Heart right ventricle (tissue), 16 donors: Measurements from ENCODE around the gene KIF2A. TPM values are rescaled to one million over a fixed set of nuclear protein-coding genes. Genes with fewer than 3 reads are reported as not detected.

Experiments
- ATAC-seq, 8 donors: fragments of 200-7000 bp; cut with Tn5 transposase; one replicate each; pipeline ENCODE4 v1.9.1; 2020; ENCODE audit warnings: mild to moderate bottlenecking in 8 of 8, moderate library complexity in 8 of 8, moderate number of reproducible peaks in 1 of 8
- DNase-seq, 2 donors: peaks; one replicate each; pipeline ENCODE4 v3.0.0-alpha.2; 2020
- H3K27ac ChIP-seq, 10 donors: fragments of 200-600 bp; sonication (generic) in 2 of 10; one replicate each; pipeline versions ENCODE4 v1.5.0 to v1.8.0; 2020 to 2022; ENCODE audit warnings: mild to moderate bottlenecking in 3 of 10
- H3K27me3 ChIP-seq, 7 donors: fragments of 200-600 bp; one replicate each; pipeline ENCODE4 v1.8.0; 2021 to 2022; ENCODE audit warnings: mild to moderate bottlenecking in 2 of 7
- H3K36me3 ChIP-seq, 9 donors: fragments of 200-600 bp; sonication (generic) in 1 of 9; one replicate each; pipeline versions ENCODE4 v1.5.0 to v1.8.0; 2020 to 2022; ENCODE audit warnings: mild to moderate bottlenecking in 2 of 9
- H3K4me1 ChIP-seq, 9 donors: fragments of 200-600 bp; sonication (generic) in 1 of 9; one replicate each; pipeline versions ENCODE4 v1.5.0 to v1.8.0; 2020 to 2022; ENCODE audit warnings: mild to moderate bottlenecking in 4 of 9
- H3K4me3 ChIP-seq, 10 donors: fragments of 200-600 bp; sonication (generic) in 2 of 10; one replicate each; pipeline versions ENCODE4 v1.5.0 to v1.8.0; 2020 to 2022; ENCODE audit warnings: mild to moderate bottlenecking in 7 of 10, moderate library complexity in 2 of 10
- H3K9me3 ChIP-seq, 11 donors: fragments of 200-600 bp in 10 of 11; sonication (generic) in 2 of 11; one replicate each; pipeline versions ENCODE4 v1.5.0 to v1.8.0; 2013 to 2022; ENCODE audit warnings: mild to moderate bottlenecking in 2 of 11, control low read depth in 1 of 11, moderate library complexity in 1 of 11
- CTCF ChIP-seq, 9 donors: fragments of 200-600 bp; sonication (generic) in 2 of 9; IDR thresholded peaks; one replicate each; pipeline versions ENCODE4 v1.5.0 to v1.8.0; 2021 to 2022; ENCODE audit warnings: antibody characterized with exemption in 9 of 9, mild to moderate bottlenecking in 5 of 9, moderate library complexity in 1 of 9
- whole genome bisulfite sequencing, 2 donors: extraction: QIAGEN DNeasy Blood & Tissue Kit; methylation state at CpG; one replicate each; pipeline ENCODE4 v1.1.7; 2013; ENCODE audit warnings: inconsistent platforms in 1 of 2; 5-methylcytosine and 5-hydroxymethylcytosine counted together
- intact Hi-C, 10 donors: fragments of 100-400 bp; cut with DNase I; formaldehyde crosslinking; loops; one replicate each; pipeline versions ENCODE4 v1.11.1 to v1.14.2; 2022
- polyA plus RNA-seq, 2 donors: library from polyadenylated mRNA; stranded (reverse); fragments of 200-250 nt; gene quantifications; one replicate each; pipeline ENCODE4 v1.2.3, GENCODE V29; 2013
- total RNA-seq, 10 donors: library from RNA; stranded (reverse); fragmentation: NEBNext Ultra II Directional in 3 of 10; extraction: Animal tissue kit (Norgen Biotek cat#: 25700) in 3 of 10; gene quantifications; one replicate each; pipeline versions ENCODE4 v1.2.1 to v1.2.4, GENCODE V29; 2021 to 2023
- donor health status: Arrhythmogenic right ventricular cardiomyopathy.
- donor health status: ischemic (EF 13 %, LVEDD 7.1; RV severe dilation, severe dysfunction).
- donor health status: healthy with polysubstance abuse.
- donor health status: DM: no; HTN: yes; CAD: no.
- donor health status: DM: no; HTN: no; CAD: no.
- donor health status: ischemic (EF 25% LVEDD 6.9; RV normal size, moderate dysfunction).
- donor health status: ischemic (EF 25% LVEDD 5.7; RV mildly dilated, moderate dysfunction).
- donor health status: healthy.
- donor health status: DM: yes; HTN: yes; CAD: no.
- donor health status: Ischemic cardiomyopathy.
- donor health status: ischemic (EF 35%, LVEDD 5.7; RV mildly dilated, moderate dysfunction).
- donor health status: nonischemic (EF 11% LVEDD 7.7; RV severe dilation, severe dysfunction).
- donor health status: DM: yes; HTN: yes; CAD: no.
- donor health status: PGD.
- donor health status: ischemic (EF 29% LVEDD 5.4; RV normal size, mild dysfunction).
- donor health status: nonischemic (EF 23%, LVEDD 6.1; RV moderate dilation, normal function).

KIF2A gene
- total and polyA plus RNA-seq, 12 donors: 1.5 to 17.1 (median 11.1) TPM

- Histone ChIP-seq H3K4me3 (no peak overlapping the region), H3K4me1 (no peaks in the 10 kb centered on the region), H3K36me3 (no peaks in the 10 kb centered on the region), H3K9me3 (no peaks in the 10 kb centered on the region), H3K27me3 (no peaks in the 10 kb centered on the region), H3K27ac (no peak overlapping the region)
- DNase-seq (no peak), ATAC-seq (no peak)
- intact Hi-C loops: no loop called here
- 85 to 87% methylated on average over 3 of the region's 3 CpGs for WGBS, 2 donors
- no peak for TF ChIP-seq CTCF (IDR thresholded peaks at IDR 0.05)
Observed at GRCh38 chr5:62298118-62298517, 7.9 kb upstream of the KIF2A start.

- DNase-seq: no peak
- intact Hi-C loops: no loop called here
- no peak for TF ChIP-seq CTCF (IDR thresholded peaks at IDR 0.05)
Observed at GRCh38 chr5:62299101-62299500, 6.9 kb upstream of the KIF2A start.

GRCh38 chr5:62299600-62299999 is 6.4 kb upstream of the KIF2A start:
- Histone ChIP-seq H3K9me3 (no peaks in the 10 kb centered on the region), H3K4me3 (no peak overlapping the region), H3K36me3 (no peaks in the 10 kb centered on the region), H3K27me3 (no peaks in the 10 kb centered on the region), H3K4me1 (no peaks in the 10 kb centered on the region), H3K27ac (peak overlapping the region in 1 of 10 donors; percentile 24)
- WGBS, 2 donors: 89 to 93% methylated on average over 1 of the region's 1 CpG
- TF ChIP-seq CTCF (IDR thresholded peaks at IDR 0.05): no peak
- no peak for ATAC-seq
- intact Hi-C loops: no loop called here
- no peak for DNase-seq

More at GRCh38 chr5:62299101-62299500, 6.9 kb upstream of the KIF2A start:
- Histone ChIP-seq H3K4me1 (no peaks in the 10 kb centered on the region), H3K4me3 (no peak overlapping the region), H3K27me3 (no peaks in the 10 kb centered on the region), H3K27ac (no peak overlapping the region), H3K36me3 (no peaks in the 10 kb centered on the region), H3K9me3 (no peaks in the 10 kb centered on the region)
- ATAC-seq: no peak
- 85 to 92% methylated on average over 4 of the region's 4 CpGs for WGBS, 2 donors

GRCh38 chr5:62305358-62305714 is 670 bp upstream of the KIF2A start:
- 37 to 45% methylated on average over 4 of the region's 4 CpGs for WGBS, 2 donors
- intact Hi-C loops: loop anchor here in 4 of 10 donors (5.0 to 10.0 kb wide), 5 partner anchors 37 to 107 kb away; partner anchors contain the start of genes DIMT1 (in 2 of the 4) and IPO11 (in 1 of the 4)

More at GRCh38 chr5:62305358-62305714, 670 bp upstream of the KIF2A start:
- no peaks in the 10 kb centered on the region for H3K36me3 ChIP-seq
- TF ChIP-seq CTCF (IDR thresholded peaks at IDR 0.05): no peak
- ATAC-seq (no peak), DNase-seq (no peak)
- H3K27me3 ChIP-seq: no peaks in the 10 kb centered on the region
- peak overlapping the region; percentile 87 to 99 (median 96) for H3K4me3 ChIP-seq
- H3K4me1 ChIP-seq: peaks cover 0 to 36% (median 13%) of the 10 kb centered on the region in 9 donors
- H3K9me3 ChIP-seq: no peaks in the 10 kb centered on the region
- H3K27ac ChIP-seq: peak overlapping the region in 9 of 10 donors; percentile 82 to 94 (median 88)
